ENCODE data around the gene CHTF8.

DNA sequence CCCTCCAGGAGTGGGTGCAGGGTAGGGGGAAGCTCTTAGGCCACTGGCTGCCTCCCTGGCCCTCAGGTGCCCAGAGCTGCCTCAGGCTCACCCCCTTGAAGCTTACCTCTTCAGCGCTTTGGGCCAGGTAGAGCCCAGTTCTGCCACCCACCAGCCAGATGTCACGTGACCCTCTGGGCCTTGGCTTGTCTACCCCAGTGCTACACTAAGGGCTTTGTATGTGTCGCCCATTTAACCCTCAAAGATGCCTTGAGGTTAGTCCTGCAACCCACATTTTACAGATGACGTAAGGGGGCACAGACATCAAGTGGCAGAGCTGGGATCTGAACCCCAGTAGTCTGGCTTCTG lies 23.5 kb downstream of the CHTF8 start:
- TF ChIP-seq POLR2A (IDR thresholded peaks at IDR 0.05) = no peak
- TF ChIP-seq, protein P1, sequence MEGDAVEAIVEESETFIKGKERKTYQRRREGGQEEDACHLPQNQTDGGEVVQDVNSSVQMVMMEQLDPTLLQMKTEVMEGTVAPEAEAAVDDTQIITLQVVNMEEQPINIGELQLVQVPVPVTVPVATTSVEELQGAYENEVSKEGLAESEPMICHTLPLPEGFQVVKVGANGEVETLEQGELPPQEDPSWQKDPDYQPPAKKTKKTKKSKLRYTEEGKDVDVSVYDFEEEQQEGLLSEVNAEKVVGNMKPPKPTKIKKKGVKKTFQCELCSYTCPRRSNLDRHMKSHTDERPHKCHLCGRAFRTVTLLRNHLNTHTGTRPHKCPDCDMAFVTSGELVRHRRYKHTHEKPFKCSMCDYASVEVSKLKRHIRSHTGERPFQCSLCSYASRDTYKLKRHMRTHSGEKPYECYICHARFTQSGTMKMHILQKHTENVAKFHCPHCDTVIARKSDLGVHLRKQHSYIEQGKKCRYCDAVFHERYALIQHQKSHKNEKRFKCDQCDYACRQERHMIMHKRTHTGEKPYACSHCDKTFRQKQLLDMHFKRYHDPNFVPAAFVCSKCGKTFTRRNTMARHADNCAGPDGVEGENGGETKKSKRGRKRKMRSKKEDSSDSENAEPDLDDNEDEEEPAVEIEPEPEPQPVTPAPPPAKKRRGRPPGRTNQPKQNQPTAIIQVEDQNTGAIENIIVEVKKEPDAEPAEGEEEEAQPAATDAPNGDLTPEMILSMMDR (IDR thresholded peaks at IDR 0.05) = no peak

Measured in thyroid gland (tissue), 4 donors.